GM15510 (cell line): ENCODE results near the gene COL21A1.

Experiments used
- POLR2A ChIP-seq: IDR thresholded peaks from 3 replicates; pipeline ENCODE4 v1.6.1; 2011; ENCODE audit warnings: borderline replicate concordance; ENCODE audit not compliant: insufficient read length; ENCODE audit errors: extremely low read depth

COL21A1 gene

GRCh38 chr6:56109149-56109548, 138.2 kb downstream of the COL21A1 start:
- no peak for TF ChIP-seq POLR2A

DNA sequence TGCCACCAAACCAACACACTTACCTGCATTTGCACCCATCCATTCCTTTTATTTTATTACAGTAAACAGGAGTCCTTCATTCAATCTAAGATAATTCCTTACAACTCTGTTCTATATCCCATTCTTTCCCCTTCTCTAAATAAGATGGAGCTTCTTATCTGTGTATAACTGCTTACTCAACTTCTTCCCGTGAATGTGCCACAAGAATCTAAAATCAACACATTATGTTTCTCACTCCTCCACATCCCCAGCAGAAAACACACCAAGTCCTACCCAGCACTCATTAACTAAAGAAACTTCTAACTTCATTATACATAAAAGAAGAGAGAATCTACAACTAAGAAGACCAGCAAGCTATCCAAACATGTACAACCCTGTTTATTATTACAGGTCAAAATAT, 141.1 kb downstream of the COL21A1 start:
- TF ChIP-seq POLR2A = no peak

- no peak for TF ChIP-seq POLR2A
These were observed 142.8 kb downstream of the COL21A1 start for GRCh38 chr6:56104591-56104990.

GRCh38 chr6:56102216-56102615, 145.2 kb downstream of the COL21A1 start:
- no peak for TF ChIP-seq POLR2A

DNA sequence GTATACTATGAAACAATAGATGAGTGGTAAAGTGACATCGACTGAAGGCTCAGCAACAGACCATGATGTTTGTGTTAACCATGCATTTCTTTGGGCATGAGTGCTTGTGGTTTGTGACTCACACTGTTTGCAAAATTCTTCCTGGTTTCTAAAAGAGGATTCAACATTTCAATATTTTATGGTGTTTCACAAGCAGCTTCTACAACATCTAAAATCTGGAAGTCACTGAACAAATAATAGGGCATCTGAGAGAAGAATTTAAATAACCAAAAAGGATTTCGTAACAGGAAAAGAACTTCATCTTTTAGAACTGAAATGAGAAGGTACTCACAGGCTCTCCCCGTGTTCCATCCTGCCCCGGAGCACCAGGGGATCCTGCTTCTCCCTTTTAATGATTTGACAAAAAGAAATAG, 146.2 kb downstream of the COL21A1 start:
- TF ChIP-seq POLR2A = no peak

DNA sequence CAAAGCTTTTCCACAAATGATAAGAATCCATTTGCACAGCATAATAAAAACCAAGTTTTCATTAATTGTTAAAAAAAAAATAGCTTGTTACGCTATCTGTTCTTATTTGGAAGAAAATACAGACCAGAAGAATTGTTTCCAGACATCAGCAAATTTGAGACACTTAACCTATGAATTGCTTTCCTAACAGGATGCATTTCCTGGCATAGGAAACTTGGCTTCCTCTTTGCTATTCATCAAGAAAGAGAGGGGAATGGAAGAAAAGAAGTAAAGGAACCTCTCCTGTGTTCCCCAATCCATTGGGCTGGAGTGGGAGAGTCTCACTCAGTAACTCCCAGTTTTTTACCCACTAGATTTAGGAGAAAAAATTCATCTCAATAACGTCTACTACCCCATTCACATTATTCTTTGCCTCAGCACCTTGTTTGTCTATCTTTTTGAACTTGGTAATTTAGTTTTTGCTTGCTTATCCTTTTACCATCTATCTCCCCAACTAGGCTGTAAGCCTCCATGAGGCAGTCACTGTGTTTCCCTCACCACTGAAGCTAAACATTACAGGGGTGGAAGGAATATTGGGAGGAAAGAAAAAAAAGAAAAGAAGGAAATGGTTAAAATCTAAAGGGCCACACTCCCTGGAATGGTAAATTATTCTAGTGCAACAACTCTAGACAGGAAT, 150.3 kb downstream of the COL21A1 start:
- no peak for TF ChIP-seq POLR2A

DNA sequence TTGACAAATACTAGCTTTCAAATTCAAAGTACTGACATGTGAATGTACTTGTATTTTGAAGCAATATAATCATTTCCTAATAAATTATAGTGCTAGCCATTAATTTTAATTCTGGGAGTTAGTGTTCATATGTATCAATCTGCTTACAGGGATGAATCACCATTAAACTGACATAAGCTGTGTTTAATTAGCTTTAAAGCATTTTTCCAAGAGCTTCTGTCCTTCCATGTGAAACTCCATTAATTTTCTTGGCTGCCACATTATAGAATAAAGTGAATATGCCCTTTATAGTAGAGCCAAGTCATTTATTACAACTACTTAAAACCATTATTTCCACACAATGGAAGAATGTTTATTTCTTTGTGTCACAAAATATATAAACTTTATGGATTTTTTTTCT, 150.8 kb downstream of the COL21A1 start:
- TF ChIP-seq POLR2A = no peak

GRCh38 chr6:56093776-56094175, 153.6 kb downstream of the COL21A1 start:
- TF ChIP-seq POLR2A = no peak

DNA sequence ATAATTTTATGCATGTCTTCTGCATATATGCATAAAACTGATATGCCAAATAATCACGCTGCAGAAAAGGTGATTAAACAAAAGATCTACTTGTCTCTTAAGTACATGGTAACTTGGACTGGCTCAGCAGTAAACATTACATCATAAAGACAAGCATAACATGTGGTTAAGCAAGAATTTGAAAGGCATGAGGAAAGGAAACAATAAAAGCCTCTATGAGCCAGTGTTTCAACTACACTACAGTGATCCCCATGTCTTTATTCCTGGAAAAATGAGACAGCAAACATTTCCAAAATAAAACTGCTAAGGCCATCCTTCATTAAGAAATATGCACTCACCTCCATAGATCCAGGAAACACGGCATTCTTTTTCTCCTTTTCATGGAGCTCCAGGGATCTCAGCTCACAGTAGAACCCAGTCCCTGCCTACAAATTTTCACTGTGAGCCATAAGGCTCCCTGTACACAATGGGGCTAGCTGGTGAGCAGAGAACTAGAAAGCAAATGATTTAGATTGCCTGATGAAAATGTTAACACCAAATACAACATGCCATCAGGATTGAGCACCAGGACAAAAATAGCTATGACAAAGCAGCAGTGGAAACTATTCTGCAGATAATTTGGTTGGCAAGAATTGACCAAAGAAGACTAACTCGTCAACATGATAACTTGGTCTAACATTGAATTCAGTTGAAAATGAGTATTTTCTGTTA, 156.1 kb downstream of the COL21A1 start:
- TF ChIP-seq POLR2A = no peak

GRCh38 chr6:56088641-56089040, 158.7 kb downstream of the COL21A1 start:
- TF ChIP-seq POLR2A = no peak

GRCh38 chr6:56087421-56087820, 160.0 kb downstream of the COL21A1 start:
- no peak for TF ChIP-seq POLR2A

GRCh38 chr6:56079751-56080540, 167.4 kb downstream of the COL21A1 start:
- no peak for TF ChIP-seq POLR2A

DNA sequence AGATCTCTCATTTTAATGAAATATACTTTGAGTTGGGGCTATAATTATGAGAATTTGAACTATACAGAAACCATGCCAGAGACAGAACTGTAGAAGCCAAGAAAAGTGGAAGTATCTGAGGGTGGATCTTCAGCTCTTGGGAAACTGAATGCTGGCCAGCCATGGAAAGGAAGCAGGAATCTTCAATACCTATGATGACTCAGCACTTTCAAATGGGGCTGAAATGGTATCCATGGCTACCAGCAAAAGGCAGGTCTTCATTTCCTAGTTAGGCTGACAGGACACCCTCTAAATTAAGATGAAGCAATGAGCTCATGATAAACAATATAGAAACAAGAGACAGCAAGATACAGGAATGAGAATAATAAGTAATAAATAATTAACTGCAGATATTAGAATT, 171.3 kb downstream of the COL21A1 start:
- no peak for TF ChIP-seq POLR2A

- TF ChIP-seq POLR2A = no peak
These were observed 173.6 kb downstream of the COL21A1 start for GRCh38 chr6:56073761-56074160.

DNA sequence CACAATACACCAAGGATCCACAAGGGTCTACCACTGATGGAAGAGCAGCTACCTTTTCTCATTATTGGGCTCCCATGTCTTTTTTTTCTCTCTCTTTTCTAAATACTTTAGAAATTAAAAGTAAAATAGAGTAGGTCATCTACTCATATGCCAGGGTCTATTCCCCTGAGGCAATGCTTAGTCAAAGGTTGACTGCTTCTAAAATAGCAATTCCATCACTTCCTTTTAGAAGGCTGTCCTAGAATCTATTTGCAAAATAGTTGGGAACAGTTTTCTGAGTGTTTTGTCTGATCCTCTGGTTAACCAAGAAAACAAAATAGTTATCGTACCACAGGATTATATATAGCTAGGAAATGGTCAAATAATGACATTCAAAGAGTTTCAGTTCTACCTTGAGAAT, 174.1 kb downstream of the COL21A1 start:
- no peak for TF ChIP-seq POLR2A
